GM06990 (cell line): ENCODE measurements around the gene APOE.

Experiments
- DNase-seq: peaks from one replicate; pipeline ENCODE4 v3.0.0-alpha.2; 2011; ENCODE audit not compliant: insufficient read length; ENCODE audit errors: extremely low read depth
- H3K27me3 ChIP-seq: replicated peaks from 2 replicates; pipeline ENCODE4 v1.6.0; 2011; ENCODE audit warnings: low read length; ENCODE audit not compliant: control insufficient read depth, insufficient read depth
- H3K36me3 ChIP-seq: 2 replicates; pipeline ENCODE4 v1.5.1; 2011; ENCODE audit warnings: low read length; ENCODE audit not compliant: control insufficient read depth, insufficient read depth
- H3K4me3 ChIP-seq: replicated peaks from 2 replicates; pipeline ENCODE4 v1.5.1; 2011; ENCODE audit warnings: low read depth, mild to moderate bottlenecking, control low read depth, low read length
- CTCF ChIP-seq: IDR thresholded peaks from 2 replicates; pipeline ENCODE4 v1.5.1; 2011; ENCODE audit warnings: low read length, control low read depth, mild to moderate bottlenecking, inconsistent platforms; ENCODE audit not compliant: insufficient read depth, poor library complexity, severe bottlenecking

APOE gene

GRCh38 chr19:44874317-44874716, 31.3 kb upstream of the APOE start:
- Histone ChIP-seq H3K27me3 (no peaks in the 10 kb centered on the region; the same call in none of the 2 replicates), H3K4me3 (no peak overlapping the region), H3K36me3 (no peaks in the 10 kb centered on the region)
- TF ChIP-seq CTCF: no peak
- no peak for DNase-seq

- no peak for TF ChIP-seq CTCF
- no peak overlapping the region for H3K4me3 ChIP-seq
Measured at GRCh38 chr19:44875666-44876451, 29.7 kb upstream of the APOE start.

GRCh38 chr19:44876930-44877535, 28.6 kb upstream of the APOE start:
- Histone ChIP-seq H3K4me3 (no peak overlapping the region), H3K36me3 (no peaks in the 10 kb centered on the region), H3K27me3 (no peaks in the 10 kb centered on the region; the same call in none of the 2 replicates)
- no peak for TF ChIP-seq CTCF
- no peak for DNase-seq

More at GRCh38 chr19:44875666-44876451, 29.7 kb upstream of the APOE start:
- Histone ChIP-seq H3K27me3 (no peaks in the 10 kb centered on the region; the same call in none of the 2 replicates), H3K36me3 (no peaks in the 10 kb centered on the region)
- DNase-seq: no peak

GRCh38 chr19:44878120-44878865, 27.3 kb upstream of the APOE start:
- no peak for TF ChIP-seq CTCF
- Histone ChIP-seq H3K4me3 (no peak overlapping the region), H3K27me3 (no peaks in the 10 kb centered on the region; the same call in none of the 2 replicates), H3K36me3 (no peaks in the 10 kb centered on the region)
- DNase-seq: no peak

- Histone ChIP-seq H3K36me3 (no peaks in the 10 kb centered on the region), H3K4me3 (no peak overlapping the region), H3K27me3 (no peaks in the 10 kb centered on the region; the same call in 1 of the 2 replicates)
- no peak for DNase-seq
- TF ChIP-seq CTCF: no peak
Measured at GRCh38 chr19:44879309-44880065, 26.1 kb upstream of the APOE start.
